HL-60 (cell line): Measurements from ENCODE around the gene SPDYE6.
A peak's percentile ranks its signal among the peaks of the same experiment; 100 is the strongest.

Source experiments
- DNase-seq, 2 experiments: peaks; one replicate each; pipeline ENCODE4 v3.0.0-alpha.2; 2010 to 2020; ENCODE audit warnings: low read depth in 1 of 2, low spot score in 1 of 2
- H3K27ac ChIP-seq: fragments of 250-450 bp; sonication (Bioruptor Pico); replicated peaks from 2 replicates; pipeline ENCODE4 v1.5.1; 2020; ENCODE audit warnings: mild to moderate bottlenecking, moderate library complexity
- H3K27me3 ChIP-seq: fragments of 250-450 bp; sonication (Bioruptor Pico); 2 replicates; pipeline ENCODE4 v1.5.1; 2021; ENCODE audit warnings: mild to moderate bottlenecking, moderate library complexity; ENCODE audit not compliant: insufficient read depth, poor library complexity, severe bottlenecking
- H3K4me3 ChIP-seq: replicated peaks from 2 replicates; pipeline ENCODE4 v1.5.1; 2011; ENCODE audit warnings: mild to moderate bottlenecking, control low read depth, low read length; ENCODE audit not compliant: insufficient read depth
- GABPA ChIP-seq: IDR thresholded peaks from 2 replicates; pipeline ENCODE4 v1.6.1; 2012; ENCODE audit warnings: low read depth
- POLR2AphosphoS5 ChIP-seq: IDR thresholded peaks from 2 replicates; pipeline ENCODE4 v1.6.1; 2012; ENCODE audit warnings: low read depth
- SPI1 ChIP-seq: IDR thresholded peaks from 2 replicates; pipeline ENCODE4 v1.6.1; 2012; ENCODE audit warnings: low read depth, mild to moderate bottlenecking, borderline replicate concordance
- TF ChIP-seq, protein P1 (sequence below): IDR thresholded peaks from 2 replicates; pipeline ENCODE4 v1.6.1; 2012; ENCODE audit warnings: low read depth; ENCODE audit not compliant: insufficient replicate concordance
- TF ChIP-seq, protein P2 (sequence below): IDR thresholded peaks from one replicate; pipeline ENCODE4 v1.5.1; 2011; ENCODE audit warnings: low read length, control low read depth, inconsistent platforms; ENCODE audit not compliant: insufficient read depth

The SPDYE6 gene

DNA sequence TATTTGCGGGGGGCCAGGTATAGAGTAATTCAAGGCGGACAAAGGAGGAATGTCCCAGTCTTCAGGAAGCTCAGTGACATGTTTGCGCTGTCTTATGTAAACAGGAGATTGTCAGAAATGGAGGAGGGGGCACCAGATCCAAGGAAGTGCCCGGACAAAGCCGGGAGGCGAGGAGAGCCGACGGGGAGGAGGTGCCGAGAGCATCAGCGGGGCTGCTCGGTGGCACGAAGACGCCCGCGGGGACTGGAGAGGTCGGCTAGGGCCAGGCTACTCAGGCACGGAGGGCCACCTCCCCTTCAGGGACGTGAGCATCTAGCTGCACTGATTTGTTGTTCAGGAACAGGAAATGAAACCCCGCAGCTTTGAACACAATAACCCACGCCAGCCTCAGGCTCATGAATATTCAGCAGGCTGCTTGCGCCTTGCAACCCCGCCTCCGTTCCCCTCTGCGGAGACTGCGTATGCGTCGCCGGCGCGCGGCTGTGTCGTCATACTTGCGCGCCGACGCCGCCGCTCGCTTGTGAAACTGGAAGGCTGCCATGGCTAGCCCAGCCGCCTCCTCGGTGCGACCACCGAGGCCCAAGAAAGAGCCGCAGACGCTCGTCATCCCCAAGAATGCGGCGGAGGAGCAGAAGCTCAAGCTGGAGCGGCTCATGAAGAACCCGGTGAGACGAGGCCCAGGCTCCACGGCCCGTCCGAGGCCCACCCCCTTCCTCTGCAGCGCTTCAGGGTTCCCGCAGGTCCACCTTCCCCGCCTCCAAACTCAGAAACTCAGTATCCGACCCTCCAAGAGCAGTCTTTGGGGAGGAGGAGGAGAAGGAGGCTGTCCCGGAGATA is 39.8 kb upstream of the SPDYE6 start, which contains the start of gene PRKRIP1:
Gene PRKRIP1 (plus strand): TSS at position 491 of the 837 bp plus-strand sequence. CDS start 49 bp downstream, at position 540.
- Histone ChIP-seq H3K4me3 (peak within 1 kb of the TSS; percentile 93), H3K27ac (peak within 1 kb of the TSS; percentile 80)
- no peak for TF ChIP-seq GABPA
- TF ChIP-seq SPI1 = 0 out of 2 replicates have a peak, but pooled peaks have one; percentile 12
- peak; percentile 83 for TF ChIP-seq POLR2AphosphoS5

DNA sequence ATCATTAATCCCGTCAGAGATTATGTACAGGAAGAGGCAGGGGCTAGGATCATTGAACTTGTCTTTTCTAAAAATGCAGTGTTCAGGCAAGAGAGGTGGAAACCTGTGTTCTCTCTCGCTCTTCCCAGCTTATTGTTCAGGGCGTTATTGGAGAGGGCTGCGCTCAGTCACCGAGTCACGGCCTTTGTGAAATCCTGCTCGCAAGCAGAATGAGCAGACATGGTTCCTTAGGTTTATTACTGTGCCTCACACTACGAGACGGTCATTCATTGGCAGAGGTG is 39.3 kb upstream of the SPDYE6 start:
- TF ChIP-seq GABPA (no peak), POLR2AphosphoS5 (no peak), SPI1 (no peak)
- TF ChIP-seq, protein P1, sequence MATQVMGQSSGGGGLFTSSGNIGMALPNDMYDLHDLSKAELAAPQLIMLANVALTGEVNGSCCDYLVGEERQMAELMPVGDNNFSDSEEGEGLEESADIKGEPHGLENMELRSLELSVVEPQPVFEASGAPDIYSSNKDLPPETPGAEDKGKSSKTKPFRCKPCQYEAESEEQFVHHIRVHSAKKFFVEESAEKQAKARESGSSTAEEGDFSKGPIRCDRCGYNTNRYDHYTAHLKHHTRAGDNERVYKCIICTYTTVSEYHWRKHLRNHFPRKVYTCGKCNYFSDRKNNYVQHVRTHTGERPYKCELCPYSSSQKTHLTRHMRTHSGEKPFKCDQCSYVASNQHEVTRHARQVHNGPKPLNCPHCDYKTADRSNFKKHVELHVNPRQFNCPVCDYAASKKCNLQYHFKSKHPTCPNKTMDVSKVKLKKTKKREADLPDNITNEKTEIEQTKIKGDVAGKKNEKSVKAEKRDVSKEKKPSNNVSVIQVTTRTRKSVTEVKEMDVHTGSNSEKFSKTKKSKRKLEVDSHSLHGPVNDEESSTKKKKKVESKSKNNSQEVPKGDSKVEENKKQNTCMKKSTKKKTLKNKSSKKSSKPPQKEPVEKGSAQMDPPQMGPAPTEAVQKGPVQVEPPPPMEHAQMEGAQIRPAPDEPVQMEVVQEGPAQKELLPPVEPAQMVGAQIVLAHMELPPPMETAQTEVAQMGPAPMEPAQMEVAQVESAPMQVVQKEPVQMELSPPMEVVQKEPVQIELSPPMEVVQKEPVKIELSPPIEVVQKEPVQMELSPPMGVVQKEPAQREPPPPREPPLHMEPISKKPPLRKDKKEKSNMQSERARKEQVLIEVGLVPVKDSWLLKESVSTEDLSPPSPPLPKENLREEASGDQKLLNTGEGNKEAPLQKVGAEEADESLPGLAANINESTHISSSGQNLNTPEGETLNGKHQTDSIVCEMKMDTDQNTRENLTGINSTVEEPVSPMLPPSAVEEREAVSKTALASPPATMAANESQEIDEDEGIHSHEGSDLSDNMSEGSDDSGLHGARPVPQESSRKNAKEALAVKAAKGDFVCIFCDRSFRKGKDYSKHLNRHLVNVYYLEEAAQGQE = no peak
- TF ChIP-seq, protein P2, sequence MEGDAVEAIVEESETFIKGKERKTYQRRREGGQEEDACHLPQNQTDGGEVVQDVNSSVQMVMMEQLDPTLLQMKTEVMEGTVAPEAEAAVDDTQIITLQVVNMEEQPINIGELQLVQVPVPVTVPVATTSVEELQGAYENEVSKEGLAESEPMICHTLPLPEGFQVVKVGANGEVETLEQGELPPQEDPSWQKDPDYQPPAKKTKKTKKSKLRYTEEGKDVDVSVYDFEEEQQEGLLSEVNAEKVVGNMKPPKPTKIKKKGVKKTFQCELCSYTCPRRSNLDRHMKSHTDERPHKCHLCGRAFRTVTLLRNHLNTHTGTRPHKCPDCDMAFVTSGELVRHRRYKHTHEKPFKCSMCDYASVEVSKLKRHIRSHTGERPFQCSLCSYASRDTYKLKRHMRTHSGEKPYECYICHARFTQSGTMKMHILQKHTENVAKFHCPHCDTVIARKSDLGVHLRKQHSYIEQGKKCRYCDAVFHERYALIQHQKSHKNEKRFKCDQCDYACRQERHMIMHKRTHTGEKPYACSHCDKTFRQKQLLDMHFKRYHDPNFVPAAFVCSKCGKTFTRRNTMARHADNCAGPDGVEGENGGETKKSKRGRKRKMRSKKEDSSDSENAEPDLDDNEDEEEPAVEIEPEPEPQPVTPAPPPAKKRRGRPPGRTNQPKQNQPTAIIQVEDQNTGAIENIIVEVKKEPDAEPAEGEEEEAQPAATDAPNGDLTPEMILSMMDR = no peak
- DNase-seq = no peak
- H3K27ac ChIP-seq = no peak overlapping the region
- no peaks in the 10 kb centered on the region for H3K27me3 ChIP-seq
- H3K4me3 ChIP-seq = peak overlapping the region; percentile 93

More for the DNA sequence above, 39.8 kb upstream of the SPDYE6 start, which contains the start of gene PRKRIP1:
- H3K27me3 ChIP-seq = no peaks in the 10 kb centered on the region
- DNase-seq = peak; percentile 59 to 72

DNA sequence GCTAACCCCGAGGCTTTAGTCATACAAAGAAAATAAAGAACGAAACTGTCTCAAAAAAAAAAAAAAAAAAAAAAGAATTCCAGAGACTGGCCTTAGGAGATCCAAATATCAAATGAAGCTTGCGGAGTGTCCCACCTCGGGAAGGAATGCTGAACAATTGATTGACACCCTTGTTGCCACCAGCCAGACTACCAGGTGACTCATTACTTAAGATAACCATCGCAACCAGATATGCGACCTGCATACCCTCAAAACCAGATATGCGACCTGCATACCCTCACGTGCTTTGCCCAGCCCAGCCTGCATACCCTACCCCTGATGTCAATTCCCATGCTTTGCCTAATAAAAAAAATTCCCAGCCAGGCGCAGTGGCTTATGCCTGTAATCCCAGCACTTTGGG is 37.2 kb upstream of the SPDYE6 start:
- TF ChIP-seq, protein P2 = no peak
- TF ChIP-seq SPI1 = no peak
- TF ChIP-seq POLR2AphosphoS5 = no peak
- TF ChIP-seq GABPA = no peak
- TF ChIP-seq, protein P1 = no peak
- no peaks in the 10 kb centered on the region for H3K27me3 ChIP-seq
- DNase-seq = no peak
- no peak overlapping the region for H3K4me3 ChIP-seq
- no peak overlapping the region for H3K27ac ChIP-seq

DNA sequence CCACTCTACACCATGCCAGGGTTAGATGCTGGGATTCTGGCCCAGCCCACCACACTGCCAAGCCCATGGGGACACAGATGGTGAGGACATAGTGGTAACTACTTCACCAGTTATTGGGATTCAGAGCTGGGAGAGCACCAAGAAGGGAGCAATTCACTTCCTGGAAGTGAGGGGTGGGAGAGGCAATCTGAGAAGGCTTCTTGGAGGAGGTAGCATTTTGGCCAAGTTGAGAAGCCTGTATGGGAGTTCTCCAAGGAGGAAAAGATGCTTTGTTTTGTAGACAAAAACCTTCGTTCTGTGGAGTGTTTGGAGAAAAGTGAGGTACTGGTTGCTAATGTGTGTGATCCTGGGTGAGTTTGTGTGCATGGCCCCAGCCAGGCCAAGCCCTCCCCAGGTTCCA is 36.1 kb upstream of the SPDYE6 start:
- TF ChIP-seq SPI1 (no peak), GABPA (no peak), POLR2AphosphoS5 (no peak)
- TF ChIP-seq, protein P1 = no peak
- TF ChIP-seq, protein P2 = no peak
- no peak overlapping the region for H3K27ac ChIP-seq
- DNase-seq = no peak
- H3K4me3 ChIP-seq = no peak overlapping the region
- H3K27me3 ChIP-seq = no peaks in the 10 kb centered on the region
